Measurements from ENCODE around the gene DDX4. TPM values are rescaled to one million over a fixed set of nuclear protein-coding genes. Genes with fewer than 3 reads are reported as not detected.
"Not testable (repeated sequence)": the region's sequence is repeated elsewhere in the genome, so short reads cannot be mapped to it uniquely, and the experiment has no call there.

Gene DDX4
- total and polyA plus RNA-seq, 12 donors: 0.06 TPM; not detected in 11

DNA sequence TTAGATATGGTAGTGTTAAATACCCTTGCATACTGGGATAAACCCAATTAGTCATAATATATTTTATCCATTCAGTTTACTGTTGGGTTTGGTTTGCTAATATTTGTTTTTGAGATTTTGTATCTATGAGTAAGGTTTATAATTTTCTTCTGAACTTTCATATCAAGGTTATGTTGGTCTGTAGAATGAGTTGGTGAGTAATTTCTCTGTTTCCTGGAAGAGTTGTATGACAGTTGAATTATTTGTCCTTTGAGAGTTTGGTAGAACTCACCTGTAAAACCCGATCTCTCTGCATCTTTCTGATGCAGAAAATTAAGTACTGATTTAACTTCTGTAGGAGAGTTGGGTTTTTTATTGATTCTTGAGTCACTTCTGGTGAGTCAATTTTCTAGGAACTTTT is 20.4 kb downstream of the DDX4 start:
- Histone ChIP-seq H3K4me1 (replicated peaks in 1 of 2) (no peaks in the 10 kb centered on the region), H3K27ac (no peak overlapping the region), H3K27me3 (peaks cover 22% of the 10 kb centered on the region), H3K4me3 (no peak overlapping the region), H3K9me3 (replicated peaks in 1 of 3) (no peaks in the 10 kb centered on the region), H3K36me3 (replicated peaks in 1 of 2) (no peaks in the 10 kb centered on the region)
- intact Hi-C loops (cut with DNase I): no loop called here
- no peak for DNase-seq
- 78 to 91% (median 81%) methylated on average over 1 of the region's 1 CpG for WGBS, 4 donors
- TF ChIP-seq, protein P1, sequence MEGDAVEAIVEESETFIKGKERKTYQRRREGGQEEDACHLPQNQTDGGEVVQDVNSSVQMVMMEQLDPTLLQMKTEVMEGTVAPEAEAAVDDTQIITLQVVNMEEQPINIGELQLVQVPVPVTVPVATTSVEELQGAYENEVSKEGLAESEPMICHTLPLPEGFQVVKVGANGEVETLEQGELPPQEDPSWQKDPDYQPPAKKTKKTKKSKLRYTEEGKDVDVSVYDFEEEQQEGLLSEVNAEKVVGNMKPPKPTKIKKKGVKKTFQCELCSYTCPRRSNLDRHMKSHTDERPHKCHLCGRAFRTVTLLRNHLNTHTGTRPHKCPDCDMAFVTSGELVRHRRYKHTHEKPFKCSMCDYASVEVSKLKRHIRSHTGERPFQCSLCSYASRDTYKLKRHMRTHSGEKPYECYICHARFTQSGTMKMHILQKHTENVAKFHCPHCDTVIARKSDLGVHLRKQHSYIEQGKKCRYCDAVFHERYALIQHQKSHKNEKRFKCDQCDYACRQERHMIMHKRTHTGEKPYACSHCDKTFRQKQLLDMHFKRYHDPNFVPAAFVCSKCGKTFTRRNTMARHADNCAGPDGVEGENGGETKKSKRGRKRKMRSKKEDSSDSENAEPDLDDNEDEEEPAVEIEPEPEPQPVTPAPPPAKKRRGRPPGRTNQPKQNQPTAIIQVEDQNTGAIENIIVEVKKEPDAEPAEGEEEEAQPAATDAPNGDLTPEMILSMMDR (IDR thresholded peaks at IDR 0.05): no peak
- TF ChIP-seq POLR2A (IDR thresholded peaks at IDR 0.05): no peak

DNA sequence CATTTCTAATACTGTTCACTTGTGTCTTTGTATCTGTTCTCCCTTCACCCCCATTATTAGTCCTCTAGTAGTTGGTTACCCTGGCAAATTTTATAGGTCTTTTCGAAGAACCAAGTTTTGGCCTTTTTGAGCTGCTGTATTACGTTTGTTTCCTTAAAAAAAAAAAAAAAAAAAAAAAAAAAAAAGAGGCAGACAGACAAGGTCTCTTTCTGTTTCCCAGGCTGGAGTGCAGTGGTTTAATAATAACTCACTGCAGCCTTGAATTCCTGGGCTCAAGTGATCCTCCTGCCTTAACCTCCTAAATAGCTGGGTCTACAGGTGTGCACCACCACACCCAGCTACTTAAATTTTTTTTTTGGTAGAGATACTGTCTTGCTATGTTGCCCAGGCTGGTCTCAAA is 20.9 kb downstream of the DDX4 start:
- Histone ChIP-seq H3K4me3 (no peak overlapping the region), H3K4me1 (replicated peaks in 1 of 2) (no peaks in the 10 kb centered on the region), H3K36me3 (replicated peaks in 1 of 2) (no peaks in the 10 kb centered on the region), H3K9me3 (replicated peaks in 1 of 3) (no peaks in the 10 kb centered on the region), H3K27me3 (peaks cover 22% of the 10 kb centered on the region), H3K27ac (no peak overlapping the region)
- intact Hi-C loops (cut with DNase I): no loop called here
- no peak for TF ChIP-seq POLR2A (IDR thresholded peaks at IDR 0.05)
- TF ChIP-seq, protein P1 (IDR thresholded peaks at IDR 0.05): no peak
- DNase-seq: no peak
- WGBS, 4 donors: 65 to 71% (median 67%) methylated on average over 2 of the region's 2 CpGs

DNA sequence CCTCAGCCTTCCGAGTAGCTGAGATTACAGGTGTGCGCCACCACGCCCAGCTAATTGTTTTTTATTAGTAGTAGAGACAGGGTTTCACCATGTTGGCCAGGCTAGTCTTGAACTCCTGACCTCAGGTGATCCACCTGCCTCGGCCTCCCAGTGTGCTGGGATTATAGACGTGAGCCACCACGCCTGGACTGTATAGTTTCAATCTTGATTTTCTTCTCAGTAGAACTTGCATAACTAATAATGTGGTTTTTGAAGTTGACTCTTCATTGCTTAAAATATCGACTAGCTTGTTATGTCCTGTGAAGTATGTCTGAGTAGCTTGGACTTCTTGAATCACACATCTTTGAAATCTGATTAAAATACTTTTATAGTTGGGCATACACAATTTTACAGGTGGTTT is 23.9 kb downstream of the DDX4 start:
- H3K9me3 ChIP-seq (replicated peaks in 1 of 3); DNase-seq; H3K4me3 ChIP-seq; intact Hi-C loops (cut with DNase I); H3K4me1 ChIP-seq (replicated peaks in 1 of 2); H3K27ac ChIP-seq; H3K36me3 ChIP-seq (replicated peaks in 1 of 2): not testable (repeated sequence)
- peaks cover 18% of the 10 kb centered on the region for H3K27me3 ChIP-seq
- WGBS, 4 donors: 85 to 89% (median 89%) methylated on average over 7 of the region's 7 CpGs

DNA sequence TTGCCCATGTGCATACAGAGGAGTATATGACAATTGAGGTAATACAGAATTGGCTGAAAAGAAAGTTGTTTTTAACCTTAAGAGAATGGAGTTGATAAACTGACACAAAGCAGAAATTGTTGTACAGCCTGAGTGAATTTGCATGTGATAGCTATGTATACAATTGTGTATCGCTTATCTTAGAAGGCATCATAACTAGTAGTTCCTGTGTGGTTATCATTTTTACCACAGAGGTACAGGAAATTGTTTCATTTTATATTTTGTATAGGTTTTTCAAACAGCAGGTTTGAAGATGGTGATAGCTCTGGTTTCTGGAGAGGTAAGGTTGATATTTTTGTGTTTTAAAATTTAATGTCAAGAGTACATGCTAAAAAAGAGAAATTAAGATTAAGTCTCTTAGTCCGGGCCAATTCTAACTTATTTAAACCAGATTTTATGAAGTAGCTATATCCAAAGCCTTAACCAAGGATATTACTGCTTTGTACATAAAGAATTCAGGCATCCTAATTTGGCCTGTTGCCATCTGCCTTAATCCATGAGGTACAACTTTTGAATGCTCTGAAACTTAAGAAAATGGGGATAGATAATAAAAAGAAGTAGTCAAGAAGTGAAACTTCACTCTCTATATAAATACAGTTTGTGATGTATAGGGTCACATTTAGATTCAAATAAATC is 26.0 kb downstream of the DDX4 start:
- intact Hi-C loops (cut with DNase I): no loop called here
- TF ChIP-seq, protein P1 (IDR thresholded peaks at IDR 0.05): no peak
- TF ChIP-seq POLR2A (IDR thresholded peaks at IDR 0.05): no peak
- H3K36me3 ChIP-seq (replicated peaks in 1 of 2): no peaks in the 10 kb centered on the region
- peaks cover 10% of the 10 kb centered on the region for H3K27me3 ChIP-seq
- H3K9me3 ChIP-seq (replicated peaks in 1 of 3): no peaks in the 10 kb centered on the region
- H3K4me3 ChIP-seq: no peak overlapping the region
- WGBS, 4 donors: 82 to 91% (median 86%) methylated on average over 2 of the region's 2 CpGs
- no peak overlapping the region for H3K27ac ChIP-seq
- no peak for DNase-seq
- H3K4me1 ChIP-seq (replicated peaks in 1 of 2): no peaks in the 10 kb centered on the region

DNA sequence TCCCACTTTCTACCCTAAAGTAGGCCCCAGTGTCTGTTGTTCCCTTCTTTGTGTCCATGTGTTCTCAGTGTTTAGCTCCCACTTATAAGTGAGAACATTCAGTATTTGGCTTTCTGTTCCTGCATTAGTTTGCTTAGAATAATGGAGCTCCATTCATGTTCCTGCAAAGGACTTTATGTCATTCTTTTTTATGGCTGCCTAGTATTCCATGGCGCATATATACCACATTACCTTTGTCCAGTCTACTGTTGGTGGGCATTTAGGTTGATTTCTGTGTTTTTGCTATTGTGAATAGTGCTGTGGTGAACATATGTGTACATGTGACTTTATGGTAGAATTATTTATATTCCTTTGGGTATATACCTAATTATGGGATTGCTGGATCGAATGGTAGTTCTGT is 30.4 kb downstream of the DDX4 start:
- Histone ChIP-seq H3K4me3 (no peak overlapping the region), H3K9me3 (replicated peaks in 1 of 3) (no peaks in the 10 kb centered on the region), H3K4me1 (replicated peaks in 1 of 2) (no peaks in the 10 kb centered on the region), H3K36me3 (replicated peaks in 1 of 2) (no peaks in the 10 kb centered on the region), H3K27ac (no peak overlapping the region), H3K27me3 (no peaks in the 10 kb centered on the region)
- DNase-seq: no peak
- TF ChIP-seq, protein P1 (IDR thresholded peaks at IDR 0.05): no peak
- no peak for TF ChIP-seq POLR2A (IDR thresholded peaks at IDR 0.05)
- intact Hi-C loops (cut with DNase I): no loop called here
- 91 to 99% (median 94%) methylated on average over 2 of the region's 2 CpGs for WGBS, 4 donors

Data from adrenal gland (tissue), 12 donors.